HEK293T (cell line): ENCODE results near the gene PGBD1.

Source experiments
- BHLHE40 ChIP-seq: fragments of 450-650 bp; IDR thresholded peaks from 2 replicates; pipeline ENCODE4 v1.6.1; 2016; ENCODE audit warnings: mild to moderate bottlenecking, moderate library complexity, borderline replicate concordance
- CTBP1 ChIP-seq: fragments of 450-650 bp; IDR thresholded peaks from 2 replicates; pipeline ENCODE4 v1.6.1; 2016; ENCODE audit warnings: borderline replicate concordance
- ELF4 ChIP-seq: fragments of 450-650 bp; IDR thresholded peaks from 2 replicates; pipeline ENCODE4 v1.6.1; 2017; ENCODE audit warnings: antibody characterized with exemption
- FOXK2 ChIP-seq: fragments of 450-650 bp; IDR thresholded peaks from 2 replicates; pipeline ENCODE4 v1.6.1; 2016; ENCODE audit warnings: mild to moderate bottlenecking
- FOXM1 ChIP-seq: fragments of 450-650 bp; IDR thresholded peaks from 2 replicates; pipeline ENCODE4 v1.6.1; 2017; ENCODE audit warnings: mild to moderate bottlenecking, borderline replicate concordance
- HDGF ChIP-seq: fragments of 450-650 bp; IDR thresholded peaks from 2 replicates; pipeline ENCODE4 v1.6.1; 2017; ENCODE audit warnings: antibody characterized with exemption, borderline replicate concordance
- L3MBTL2 ChIP-seq: fragments of 450-650 bp; conservative IDR thresholded peaks from 2 replicates; pipeline ENCODE4 v1.6.1; 2016; ENCODE audit warnings: mild to moderate bottlenecking
- NFRKB ChIP-seq: fragments of 450-650 bp; IDR thresholded peaks from 2 replicates; pipeline ENCODE4 v1.6.1; 2016; ENCODE audit warnings: mild to moderate bottlenecking, moderate library complexity
- SP1 ChIP-seq: fragments of 450-650 bp; IDR thresholded peaks from 2 replicates; pipeline ENCODE4 v1.6.1; 2017
- SUZ12 ChIP-seq: fragments of 450-650 bp; IDR thresholded peaks from 2 replicates; pipeline ENCODE4 v1.6.1; 2016; ENCODE audit warnings: mild to moderate bottlenecking
- TARDBP ChIP-seq: fragments of 450-650 bp; IDR thresholded peaks from 2 replicates; pipeline ENCODE4 v1.6.1; 2016
- TF ChIP-seq, protein P1 (sequence below): fragments of 450-650 bp; IDR thresholded peaks from 2 replicates; pipeline ENCODE4 v1.6.1; 2016

DNA sequence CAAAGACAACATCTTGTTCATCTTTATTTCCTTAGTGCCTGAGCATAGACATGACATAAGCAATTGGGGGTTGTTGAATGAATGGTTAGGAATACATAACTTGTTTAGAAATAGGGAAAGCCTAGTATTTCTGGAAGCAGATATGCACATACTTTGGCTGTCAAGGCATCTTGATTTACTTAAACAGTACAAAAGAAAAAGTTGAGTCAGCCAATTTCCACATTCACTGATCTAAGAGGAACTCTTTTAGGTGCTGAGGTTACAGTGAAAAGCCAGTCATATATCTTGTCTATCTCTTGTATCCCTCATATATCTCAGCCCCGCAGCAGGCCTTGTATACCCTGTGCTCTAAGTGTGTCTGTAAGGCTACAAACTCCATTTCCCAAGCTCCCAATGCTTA is 40.9 kb upstream of the PGBD1 start:
- TF ChIP-seq ELF4 (no peak), CTBP1 (no peak), BHLHE40 (no peak), SP1 (no peak), FOXK2 (no peak), SUZ12 (no peak), NFRKB (no peak), HDGF (no peak), FOXM1 (no peak), L3MBTL2 (no peak), TARDBP (no peak)
- TF ChIP-seq, protein P1, sequence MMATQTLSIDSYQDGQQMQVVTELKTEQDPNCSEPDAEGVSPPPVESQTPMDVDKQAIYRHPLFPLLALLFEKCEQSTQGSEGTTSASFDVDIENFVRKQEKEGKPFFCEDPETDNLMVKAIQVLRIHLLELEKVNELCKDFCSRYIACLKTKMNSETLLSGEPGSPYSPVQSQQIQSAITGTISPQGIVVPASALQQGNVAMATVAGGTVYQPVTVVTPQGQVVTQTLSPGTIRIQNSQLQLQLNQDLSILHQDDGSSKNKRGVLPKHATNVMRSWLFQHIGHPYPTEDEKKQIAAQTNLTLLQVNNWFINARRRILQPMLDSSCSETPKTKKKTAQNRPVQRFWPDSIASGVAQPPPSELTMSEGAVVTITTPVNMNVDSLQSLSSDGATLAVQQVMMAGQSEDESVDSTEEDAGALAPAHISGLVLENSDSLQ, result no peak
